IMR-90 (cell line): ENCODE data around the gene GJD2. TPM values are rescaled to one million over a fixed set of nuclear protein-coding genes. Genes with fewer than 3 reads are reported as not detected.
A peak's percentile ranks its signal among the peaks of the same experiment; 100 is the strongest.

ENCODE experiments used
- ATAC-seq: fragments of 200-7000 bp; cut with Tn5 transposase; 2 replicates; pipeline ENCODE4 v1.9.1; 2020; ENCODE audit warnings: low read depth, mild to moderate bottlenecking, moderate library complexity
- BruUV-seq: library from RNA; stranded (reverse); fragments of 400-500 nt; replicated peaks from 2 replicates; lab custom pipeline; 2021; lab: Mats Ljungman, UMichigan
- CTCF ChIA-PET: fragments of 300-600 bp; formaldehyde crosslinking; extraction: SDS; loops from one replicate; lab custom pipeline; 2021; ENCODE audit warnings: antibody characterized with exemption; lab: Yijun Ruan, JAX
- POLR2A ChIA-PET: fragments of 300-600 bp; sonication (Branson Sonifier 250); formaldehyde crosslinking; loops from one replicate; lab custom pipeline; 2022; ENCODE audit warnings: antibody characterized with exemption; ENCODE audit not compliant: unreplicated experiment; lab: Charles Lee
- DNase-seq: peaks from one replicate; pipeline ENCODE4 v3.0.0; 2013
- H2AFZ ChIP-seq: replicated peaks from 2 replicates; pipeline ENCODE3; 2013; ENCODE audit warnings: low read length, mild to moderate bottlenecking; ENCODE audit not compliant: poor library complexity
- H2AK5ac ChIP-seq: 2 replicates; pipeline ENCODE4 v1.6.1; 2013; ENCODE audit warnings: low read depth, low read length, inconsistent platforms
- H2AK9ac ChIP-seq: replicated peaks from 2 replicates; pipeline ENCODE3; 2013; ENCODE audit warnings: mild to moderate bottlenecking, low read depth, low read length, moderate library complexity; ENCODE audit not compliant: poor library complexity
- H2BK120ac ChIP-seq: 2 replicates; pipeline ENCODE4 v1.6.1; 2013; ENCODE audit warnings: low read depth, low read length, inconsistent platforms
- H2BK15ac ChIP-seq: 3 replicates; pipeline ENCODE4 v1.6.1; 2013; ENCODE audit warnings: low read depth, low read length, inconsistent platforms
- H2BK20ac ChIP-seq: 2 replicates; pipeline ENCODE4 v1.6.1; 2013; ENCODE audit warnings: low read depth, mild to moderate bottlenecking, inconsistent platforms, low read length, moderate library complexity
- H2BK5ac ChIP-seq: 2 replicates; pipeline ENCODE4 v1.6.1; 2013; ENCODE audit warnings: mild to moderate bottlenecking, low read depth, low read length, inconsistent platforms; ENCODE audit not compliant: poor library complexity, severe bottlenecking
- H3K14ac ChIP-seq: replicated peaks from 2 replicates; pipeline ENCODE4 v1.6.1; 2013; ENCODE audit warnings: low read depth, low read length, inconsistent platforms
- H3K18ac ChIP-seq: 2 replicates; pipeline ENCODE4 v1.6.1; 2013; ENCODE audit warnings: low read depth, low read length, control low read depth
- H3K23ac ChIP-seq: 2 replicates; pipeline ENCODE4 v1.6.1; 2013; ENCODE audit warnings: low read depth, low read length, inconsistent platforms
- H3K27ac ChIP-seq: 2 replicates; pipeline ENCODE4 v1.5.1; 2013; ENCODE audit warnings: mild to moderate bottlenecking, control low read depth, low read length; ENCODE audit not compliant: insufficient read depth
- H3K27me3 ChIP-seq: 2 replicates; pipeline ENCODE4 v1.6.1; 2013; ENCODE audit warnings: low read length; ENCODE audit not compliant: control insufficient read depth, insufficient read depth
- H3K36me3 ChIP-seq: 2 replicates; pipeline ENCODE4 v1.6.1; 2013; ENCODE audit warnings: low read length, mixed read lengths; ENCODE audit not compliant: control insufficient read depth, insufficient read depth
- H3K4ac ChIP-seq: 2 replicates; pipeline ENCODE4 v1.6.1; 2013; ENCODE audit warnings: low read depth, low read length, inconsistent platforms
- H3K4me1 ChIP-seq: 2 replicates; pipeline ENCODE4 v1.6.1; 2013; ENCODE audit warnings: low read length, mixed read lengths; ENCODE audit not compliant: control insufficient read depth, insufficient read depth
- H3K4me2 ChIP-seq: 2 replicates; pipeline ENCODE4 v1.6.1; 2013; ENCODE audit warnings: low read depth, mild to moderate bottlenecking, control low read depth, low read length, moderate library complexity
- H3K4me3 ChIP-seq: 2 replicates; pipeline ENCODE4 v1.5.1; 2013; ENCODE audit warnings: low read depth, mild to moderate bottlenecking, control low read depth, low read length, moderate library complexity; ENCODE audit not compliant: insufficient read depth
- H3K56ac ChIP-seq: 2 replicates; pipeline ENCODE4 v1.6.1; 2013; ENCODE audit warnings: low read length, inconsistent platforms; ENCODE audit not compliant: insufficient read depth; ENCODE audit errors: extremely low read depth
- H3K79me1 ChIP-seq, 2 experiments: 2 replicates each; pipeline ENCODE4 v1.6.1; 2013; ENCODE audit warnings: low read length in 2 of 2, inconsistent platforms in 1 of 2, low read depth in 1 of 2
- H3K9ac ChIP-seq: 2 replicates; pipeline ENCODE4 v1.6.1; 2013; ENCODE audit warnings: low read depth, low read length, control low read depth
- H3K9me1 ChIP-seq: 2 replicates; pipeline ENCODE4 v1.6.1; 2013; ENCODE audit warnings: low read length, inconsistent platforms; ENCODE audit not compliant: insufficient read depth
- H3K9me3 ChIP-seq: 2 replicates; pipeline ENCODE4 v1.6.1; 2013; ENCODE audit warnings: low read length; ENCODE audit not compliant: control insufficient read depth, insufficient read depth
- H4K20me1 ChIP-seq: 2 replicates; pipeline ENCODE4 v1.6.1; 2013; ENCODE audit warnings: low read length, inconsistent platforms; ENCODE audit not compliant: insufficient read depth
- H4K5ac ChIP-seq: 2 replicates; pipeline ENCODE4 v1.6.1; 2013; ENCODE audit warnings: mild to moderate bottlenecking, low read depth, low read length, control low read depth
- H4K8ac ChIP-seq, 2 experiments: 2 replicates each; pipeline ENCODE4 v1.6.1; 2013; ENCODE audit warnings: low read depth in 2 of 2, low read length in 2 of 2, control low read depth in 1 of 2, inconsistent platforms in 1 of 2
- H4K91ac ChIP-seq: 2 replicates; pipeline ENCODE4 v1.6.1; 2013; ENCODE audit warnings: low read depth, low read length, inconsistent platforms; ENCODE audit not compliant: insufficient read depth
- BHLHE40 ChIP-seq: fragments of 150-350 bp; IDR thresholded peaks from 2 replicates; pipeline ENCODE4 v1.6.1; 2016; ENCODE audit warnings: mild to moderate bottlenecking, low read depth, low read length
- CEBPB ChIP-seq: IDR thresholded peaks from 2 replicates; pipeline ENCODE4 v1.6.1; 2012; ENCODE audit warnings: low read depth, low read length, improper control_type of control experiment
- CHD1 ChIP-seq: IDR thresholded peaks from 2 replicates; pipeline ENCODE4 v1.6.1; 2012; ENCODE audit warnings: low read depth, low read length, improper control_type of control experiment
- MXI1 ChIP-seq: IDR thresholded peaks from 2 replicates; pipeline ENCODE4 v1.6.1; 2012; ENCODE audit warnings: low read depth, mild to moderate bottlenecking, low read length, moderate library complexity, borderline replicate concordance
- POLR2A ChIP-seq: IDR thresholded peaks from 2 replicates; pipeline ENCODE4 v1.6.1; 2012; ENCODE audit warnings: mild to moderate bottlenecking, low read depth, low read length
- RAD21 ChIP-seq: IDR thresholded peaks from 2 replicates; pipeline ENCODE4 v1.6.1; 2012; ENCODE audit warnings: low read length, improper control_type of control experiment
- RCOR1 ChIP-seq: IDR thresholded peaks from 2 replicates; pipeline ENCODE4 v1.6.1; 2012; ENCODE audit warnings: mild to moderate bottlenecking, low read length, improper control_type of control experiment; ENCODE audit not compliant: insufficient replicate concordance
- RFX5 ChIP-seq: IDR thresholded peaks from 2 replicates; pipeline ENCODE4 v1.8.0; 2012; ENCODE audit warnings: low read depth, mild to moderate bottlenecking, low read length, moderate library complexity
- SMC3 ChIP-seq: fragments of 150-350 bp; IDR thresholded peaks from 2 replicates; pipeline ENCODE4 v1.6.1; 2016; ENCODE audit warnings: low read depth, mild to moderate bottlenecking, antibody characterized with exemption, low read length, moderate library complexity
- WGBS, 2 experiments: methylation state at CpG; one replicate each; pipeline versions ENCODE4 v1.1.5 to v1.1.7; 2013; ENCODE audit warnings: missing lambda C conversion rate in 2 of 2; ENCODE audit not compliant: insufficient read length in 1 of 2; ENCODE audit errors: extremely low coverage in 2 of 2; 5-methylcytosine and 5-hydroxymethylcytosine counted together
- dilution Hi-C: fragments of 300-500 bp; cut with HindIII; formaldehyde crosslinking; loops from one replicate; pipeline ENCODE4 v1.14.3; 2018; ENCODE audit warnings: low sequenced_read_pairs; ENCODE audit not compliant: unreplicated experiment
- in situ Hi-C: fragments of 300-500 bp; cut with MboI; formaldehyde crosslinking; loops from 3 replicates; pipeline ENCODE4 v1.14.3; 2019; ENCODE audit warnings: low sequenced_read_pairs, inconsistent platforms, mixed read lengths
- intact Hi-C: fragments of 100-400 bp; cut with micrococcal nuclease; formaldehyde crosslinking; loops from 2 replicates; pipeline ENCODE4 v1.10.0; 2022
- polyA plus RNA-seq, 3 experiments: library from polyadenylated mRNA; depleted of rRNA; stranded (reverse); fragments of >200 nt; gene quantifications; 2 replicates each; pipeline ENCODE4 v1.2.3, GENCODE V29; 2012; ENCODE audit warnings: low replicate concordance in 1 of 3
- total RNA-seq: library from RNA; depleted of rRNA; stranded (reverse); fragments of >200 nt; gene quantifications from 2 replicates; pipeline ENCODE4 v1.2.3, GENCODE V29; 2012

Gene GJD2
- total and polyA plus RNA-seq, 2 of the 4 experiments (the other 2 are of a cell fraction) = not detected

- TF ChIP-seq RCOR1 = no peak
Observed at GRCh38 chr15:34718681-34719665, 35.8 kb downstream of the GJD2 start (continued).

GRCh38 chr15:34717729-34718128, 37.1 kb downstream of the GJD2 start:
- POLR2A ChIA-PET = no interaction called here
- ATAC-seq (peak; percentile 21; the same call in 1 of the 2 replicates), DNase-seq (peak; percentile 28)
- Histone ChIP-seq H3K4me1 (peaks cover 22% of the 10 kb centered on the region), H3K4me2 (no peak overlapping the region), H3K27me3 (0 out of 2 replicates have a peak, but pooled peaks cover 2% of the 10 kb centered on the region), H3K18ac (no peak overlapping the region), H3K4ac (no peak overlapping the region), H2AK5ac (no peak overlapping the region), H4K8ac (no peak overlapping the region), H3K27ac (no peak overlapping the region), H2AFZ (no peak overlapping the region), H4K5ac (no peak overlapping the region), H3K36me3 (no peaks in the 10 kb centered on the region), H3K9ac (no peak overlapping the region), H3K9me1 (peaks cover 5% of the 10 kb centered on the region; the same call in 1 of the 2 replicates), H4K91ac (no peak overlapping the region), H3K79me1 (no peaks in the 10 kb centered on the region), H2BK5ac (no peak overlapping the region), H2BK15ac (no peak overlapping the region), H3K4me3 (no peak overlapping the region), H3K9me3 (no peaks in the 10 kb centered on the region), H3K14ac (no peak overlapping the region), H2BK120ac (no peak overlapping the region), H4K20me1 (no peaks in the 10 kb centered on the region), H3K56ac (no peak overlapping the region), H2BK20ac (no peak overlapping the region), H3K23ac (no peak overlapping the region), H2AK9ac (no peak overlapping the region)
- TF ChIP-seq CEBPB = peak; percentile 48
- TF ChIP-seq RCOR1 = no peak
- TF ChIP-seq CHD1 = no peak
- TF ChIP-seq MXI1 = no peak
- no peak for TF ChIP-seq RAD21
- peak; percentile 59 for TF ChIP-seq BHLHE40
- TF ChIP-seq RFX5 = no peak
- TF ChIP-seq POLR2A = no peak
- no peak for TF ChIP-seq SMC3
- CTCF ChIA-PET = interaction anchor here (0.6 to 1.0 kb wide), 2 partner anchors 9 to 74 kb away, joined by 3 to 4 read pairs; no protein-coding TSS in a partner anchor
- dilution Hi-C loops = no loop called here
- WGBS, 2 experiments = no CpG with 5 or more reads among the region's 2 CpGs
- no TSS peak for BruUV-seq
- in situ Hi-C loops = no loop called here
- intact Hi-C loops = no loop called here
